AG04449 (cell line): ENCODE data around the gene STK33.

Experiments
- CTCF ChIA-PET: fragments of 350-600 bp; formaldehyde crosslinking; extraction: SDS; loops from one replicate; lab custom pipeline; 2021; ENCODE audit warnings: antibody characterized with exemption; lab: Yijun Ruan, JAX
- POLR2A ChIA-PET: fragments of 400-600, 350-600 bp; formaldehyde crosslinking; extraction: SDS; loops from one replicate; lab custom pipeline; 2020; ENCODE audit warnings: antibody characterized with exemption, inconsistent platforms; lab: Yijun Ruan, JAX
- DNase-seq: peaks from one replicate; pipeline ENCODE4 v3.0.0-alpha.2; 2010; ENCODE audit warnings: low read depth, low spot score
- H3K4me3 ChIP-seq: 2 replicates; pipeline ENCODE4 v1.5.1; 2011; ENCODE audit warnings: low read depth, mild to moderate bottlenecking, control low read depth, low read length
- TF ChIP-seq, protein P1 (sequence below): IDR thresholded peaks from one replicate; pipeline ENCODE4 v1.5.1; 2011; ENCODE audit warnings: mild to moderate bottlenecking, moderate library complexity, low read length, control low read depth, inconsistent platforms; ENCODE audit not compliant: insufficient read depth; ENCODE audit errors: missing control alignments

Gene STK33

DNA sequence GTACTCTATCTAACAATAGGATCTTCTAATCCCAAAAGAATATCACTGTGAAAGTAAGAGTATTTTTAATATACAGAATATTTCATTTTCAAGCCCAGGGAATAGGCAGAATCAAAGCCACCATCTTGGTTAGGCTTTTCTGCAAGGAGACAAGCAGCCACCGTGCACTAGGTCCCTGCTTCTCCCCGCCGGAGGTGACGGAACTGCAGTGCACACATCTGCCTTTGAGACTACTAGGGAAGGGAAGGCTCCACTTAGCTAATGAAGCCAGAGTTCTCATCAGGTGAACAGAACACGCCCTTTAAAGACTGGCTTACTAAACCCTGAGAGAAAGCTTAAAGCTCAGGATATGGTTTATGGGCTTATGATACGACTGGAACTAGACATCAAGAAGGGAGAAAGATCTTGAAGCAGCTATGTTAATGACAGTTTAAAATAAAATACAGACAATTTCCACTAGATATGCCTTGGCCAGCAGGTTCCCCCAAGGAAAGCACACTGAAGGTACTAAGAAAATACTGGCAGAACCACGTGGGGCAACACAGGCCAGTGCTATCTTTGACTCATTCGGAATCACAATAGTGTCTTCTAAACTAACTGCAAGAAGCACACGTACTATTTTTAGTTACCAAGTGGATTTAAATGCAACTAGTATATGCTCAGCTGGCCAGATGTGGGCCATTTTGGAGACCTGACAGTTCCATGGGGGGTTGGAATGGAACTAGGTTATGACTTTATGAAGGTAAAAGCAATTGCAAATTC is 203.0 kb downstream of the STK33 start:
- no peak overlapping the region for H3K4me3 ChIP-seq
- ChIA-PET POLR2A (no interaction called here), CTCF (no interaction called here)
- no peak for DNase-seq
- TF ChIP-seq, protein P1, sequence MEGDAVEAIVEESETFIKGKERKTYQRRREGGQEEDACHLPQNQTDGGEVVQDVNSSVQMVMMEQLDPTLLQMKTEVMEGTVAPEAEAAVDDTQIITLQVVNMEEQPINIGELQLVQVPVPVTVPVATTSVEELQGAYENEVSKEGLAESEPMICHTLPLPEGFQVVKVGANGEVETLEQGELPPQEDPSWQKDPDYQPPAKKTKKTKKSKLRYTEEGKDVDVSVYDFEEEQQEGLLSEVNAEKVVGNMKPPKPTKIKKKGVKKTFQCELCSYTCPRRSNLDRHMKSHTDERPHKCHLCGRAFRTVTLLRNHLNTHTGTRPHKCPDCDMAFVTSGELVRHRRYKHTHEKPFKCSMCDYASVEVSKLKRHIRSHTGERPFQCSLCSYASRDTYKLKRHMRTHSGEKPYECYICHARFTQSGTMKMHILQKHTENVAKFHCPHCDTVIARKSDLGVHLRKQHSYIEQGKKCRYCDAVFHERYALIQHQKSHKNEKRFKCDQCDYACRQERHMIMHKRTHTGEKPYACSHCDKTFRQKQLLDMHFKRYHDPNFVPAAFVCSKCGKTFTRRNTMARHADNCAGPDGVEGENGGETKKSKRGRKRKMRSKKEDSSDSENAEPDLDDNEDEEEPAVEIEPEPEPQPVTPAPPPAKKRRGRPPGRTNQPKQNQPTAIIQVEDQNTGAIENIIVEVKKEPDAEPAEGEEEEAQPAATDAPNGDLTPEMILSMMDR: no peak

DNA sequence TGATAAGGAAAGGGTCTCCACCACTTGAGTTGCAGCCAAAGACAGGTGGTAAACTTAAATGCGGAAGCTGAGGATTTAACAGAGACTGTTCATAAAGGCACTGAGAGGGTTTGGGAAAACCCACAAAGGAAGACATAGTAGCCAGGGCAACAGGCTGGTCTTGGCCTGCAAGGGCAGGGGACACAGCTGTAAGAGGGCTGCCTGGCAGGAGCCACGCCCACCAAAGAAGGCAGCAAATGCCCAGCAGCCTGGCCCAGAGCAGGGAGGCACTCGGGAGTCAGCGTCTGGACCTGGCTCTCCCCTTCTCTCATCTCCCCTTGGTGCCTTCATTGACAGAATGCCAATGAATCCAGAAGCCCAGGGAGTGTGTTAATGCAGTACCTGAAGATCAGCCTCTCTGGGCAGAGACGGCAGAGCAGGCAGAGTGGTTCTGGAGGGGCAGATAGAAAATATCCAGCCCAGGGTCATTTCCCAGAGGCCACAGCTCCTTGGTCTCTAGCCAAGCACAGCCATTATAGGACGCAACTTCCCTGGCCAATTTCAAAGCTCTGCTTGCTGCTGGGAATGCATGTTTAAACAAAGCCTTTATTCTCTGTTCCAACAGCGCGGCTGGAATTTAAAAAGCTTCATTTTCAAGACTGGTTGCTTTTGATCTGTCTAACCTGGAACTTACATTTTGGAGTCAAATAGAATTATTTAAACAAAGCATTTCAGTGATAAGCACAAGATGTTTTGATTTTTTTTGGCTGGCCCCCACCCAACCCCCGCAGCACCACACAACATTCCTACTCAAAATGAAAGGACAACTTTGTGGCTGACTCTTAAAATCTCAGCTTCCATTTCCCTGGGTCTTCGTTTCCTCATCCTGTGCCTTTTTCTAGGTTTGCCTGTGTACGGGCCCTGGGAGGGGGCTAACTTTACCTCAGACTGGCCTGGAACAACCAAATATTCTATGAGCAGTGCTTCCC is 204.7 kb downstream of the STK33 start:
- DNase-seq: no peak
- TF ChIP-seq, protein P1: no peak
- POLR2A ChIA-PET: no interaction called here
- H3K4me3 ChIP-seq: no peak overlapping the region
- CTCF ChIA-PET: no interaction called here

DNA sequence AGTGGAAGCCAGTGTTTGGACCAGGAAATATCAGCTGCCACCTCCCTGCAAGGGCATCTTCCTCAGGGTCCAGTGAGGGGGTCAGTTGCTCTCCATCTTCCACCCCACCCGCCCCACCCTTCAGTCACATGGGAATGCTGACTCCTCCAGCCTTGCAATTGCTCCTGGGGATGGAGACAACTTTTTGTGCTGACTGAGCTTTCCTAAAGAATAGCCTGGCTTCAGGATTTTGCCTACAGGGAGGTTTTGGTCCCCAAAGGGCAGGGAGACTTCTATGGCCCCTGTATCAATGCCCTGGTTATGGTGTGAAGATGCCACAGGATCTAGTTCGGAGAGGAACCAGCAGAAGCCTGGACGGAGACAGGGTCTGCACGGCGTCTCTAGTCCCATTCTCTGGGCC is 206.3 kb downstream of the STK33 start:
- no peak for DNase-seq
- ChIA-PET POLR2A (no interaction called here), CTCF (no interaction called here)
- no peak overlapping the region for H3K4me3 ChIP-seq
- TF ChIP-seq, protein P1: no peak

DNA sequence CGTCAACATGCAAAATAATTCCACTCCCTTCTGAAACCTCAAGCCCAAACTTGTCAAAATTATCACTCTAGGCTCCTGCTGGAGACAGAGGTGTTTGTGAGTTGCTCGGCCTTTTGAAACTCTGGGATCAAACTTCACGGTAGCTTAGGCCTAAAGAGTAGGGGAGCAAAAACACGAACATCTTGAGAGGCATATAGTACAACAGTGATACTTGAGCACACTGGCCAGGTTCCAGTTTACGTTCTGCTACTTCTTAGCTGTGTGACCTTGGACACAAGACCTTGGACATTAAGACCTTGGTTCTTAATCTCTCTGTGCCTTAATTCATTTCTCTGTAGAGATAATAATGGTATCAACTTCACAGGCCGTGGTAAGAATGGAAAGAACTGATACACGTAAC is 206.9 kb downstream of the STK33 start:
- no peak overlapping the region for H3K4me3 ChIP-seq
- CTCF ChIA-PET: interaction anchor here (1.1 kb wide), 1 partner anchor 180 kb away, joined by 3 read pairs; no protein-coding TSS in a partner anchor
- TF ChIP-seq, protein P1: no peak
- DNase-seq: no peak
- POLR2A ChIA-PET: no interaction called here

DNA sequence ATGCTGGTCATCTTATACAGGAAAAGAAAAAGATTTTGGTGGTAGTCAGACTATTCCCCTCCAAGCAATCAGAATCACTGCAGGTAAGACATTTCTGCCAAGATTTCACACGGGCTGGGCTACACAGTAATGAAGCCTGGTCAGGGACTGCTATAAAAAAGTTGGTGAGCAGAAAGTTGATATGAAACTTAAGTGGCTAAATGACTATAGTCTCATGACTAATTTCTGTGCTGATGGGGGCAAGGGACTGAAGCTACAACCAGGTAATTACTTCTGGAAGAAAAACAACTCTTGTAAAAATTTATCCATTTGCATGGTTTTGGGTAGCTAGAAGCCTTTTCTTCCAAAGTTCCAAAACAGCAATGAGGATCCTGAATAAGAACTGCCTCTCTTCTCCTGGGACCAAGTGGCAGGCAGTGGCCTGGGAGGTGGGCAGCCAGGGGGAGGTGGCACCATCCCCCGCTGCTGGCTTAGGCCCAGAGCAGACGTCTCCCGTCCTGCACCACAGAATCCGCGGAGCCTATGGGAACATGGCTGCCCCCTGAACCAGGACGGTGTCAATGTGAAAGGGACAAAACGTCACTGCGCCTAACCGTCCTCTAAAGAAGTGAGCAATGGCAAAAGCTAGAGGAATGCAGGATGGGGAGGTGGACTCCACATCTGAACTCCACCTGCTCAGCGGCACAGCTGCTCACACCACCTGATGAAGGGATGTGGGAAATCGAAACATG is 207.7 kb downstream of the STK33 start:
- DNase-seq: no peak
- POLR2A ChIA-PET: no interaction called here
- H3K4me3 ChIP-seq: no peak overlapping the region
- TF ChIP-seq, protein P1: no peak
- CTCF ChIA-PET: interaction anchor here (1.1 kb wide), 1 partner anchor 180 kb away, joined by 3 read pairs; no protein-coding TSS in a partner anchor
